ENCODE measurements around the gene FMO3.

Gene FMO3

DNA sequence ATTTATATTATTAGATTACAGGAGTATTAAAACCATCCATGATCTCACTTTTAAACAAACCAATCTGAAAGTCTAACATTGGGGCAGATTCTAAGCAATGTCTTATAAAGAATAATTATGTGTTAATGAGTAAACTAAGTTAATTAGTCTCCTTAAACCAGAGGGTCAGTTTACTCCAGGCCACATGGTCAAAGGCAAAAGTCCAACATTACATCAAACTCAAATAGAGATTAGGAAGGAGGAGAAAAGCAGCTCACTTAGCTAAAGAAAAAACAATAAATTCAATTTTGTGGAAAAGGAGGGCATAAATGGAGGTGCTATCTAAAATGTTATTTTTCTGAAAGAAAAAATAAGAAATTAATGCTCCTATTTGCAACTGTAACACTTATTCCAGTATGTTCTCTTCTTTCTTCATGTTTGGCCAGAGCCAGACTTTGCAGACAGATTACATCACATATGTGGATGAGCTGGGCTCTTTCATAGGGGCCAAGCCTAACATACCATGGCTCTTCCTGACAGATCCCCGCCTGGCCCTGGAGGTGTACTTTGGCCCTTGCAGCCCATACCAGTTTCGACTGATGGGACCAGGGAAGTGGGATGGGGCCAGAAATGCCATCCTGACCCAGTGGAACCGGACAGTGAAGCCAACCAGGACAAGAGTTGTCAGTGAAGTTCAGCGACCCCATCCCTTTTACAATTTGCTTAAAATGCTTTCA is 70.1 kb downstream of the FMO3 start:
- no peak for DNase-seq

DNA sequence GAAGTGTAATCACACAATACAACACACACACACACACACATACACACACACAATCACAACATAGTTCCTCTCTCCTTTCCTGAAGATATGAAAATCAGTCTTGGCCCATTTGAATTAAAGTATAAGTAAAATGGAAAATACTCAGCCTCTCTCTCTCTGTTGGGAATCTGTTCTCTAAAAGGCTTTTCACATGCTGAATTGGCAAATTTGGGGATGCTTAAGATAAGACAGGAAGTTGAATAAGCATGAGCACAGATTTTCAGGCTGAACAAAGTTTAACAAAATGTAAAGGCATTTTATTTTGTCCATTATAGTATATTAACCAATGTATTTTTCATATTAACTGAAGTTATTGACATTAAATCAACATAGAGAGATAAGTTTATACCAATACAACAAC is 70.7 kb downstream of the FMO3 start:
- DNase-seq = no peak

DNA sequence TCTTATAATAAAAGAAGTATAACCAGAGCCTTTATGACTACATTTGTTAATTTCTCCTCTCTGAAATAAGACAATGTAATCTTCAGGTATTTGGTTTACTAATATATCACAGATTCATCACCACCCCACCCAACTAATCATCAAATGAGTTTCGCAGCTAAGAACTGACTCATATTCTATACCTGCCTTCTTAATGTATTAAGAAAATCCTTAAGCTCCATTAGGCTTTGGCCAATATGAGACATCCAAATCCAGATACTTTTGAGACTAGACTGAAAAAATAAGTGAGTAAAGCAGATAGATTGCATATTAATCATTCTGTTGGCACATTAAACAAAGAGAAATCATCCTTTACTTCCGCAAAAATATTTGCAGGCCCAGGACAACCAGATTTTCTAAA is 75.7 kb downstream of the FMO3 start:
- DNase-seq = no peak
